Body of pancreas (tissue), 4 donors: ENCODE measurements around the gene OR8S1. TPM values are rescaled to one million over a fixed set of nuclear protein-coding genes. Genes with fewer than 3 reads are reported as not detected.
"Not testable (repeated sequence)": the region's sequence is repeated elsewhere in the genome, so short reads cannot be mapped to it uniquely, and the experiment has no call there.

Experiments used
- ATAC-seq: fragments of 150-250 bp; one replicate; pipeline ENCODE4 v1.9.1; 2016
- DNase-seq, 4 donors: peaks; one replicate each; pipeline ENCODE4 v3.0.0-alpha.2; 2019
- H3K27ac ChIP-seq, 4 donors: fragments of 200-600 bp; sonication (generic); 1 replicate in 3 of 4; 2 replicates in 1 of 4; pipeline versions ENCODE4 v1.5.1 to v1.6.1; 2016 to 2019; ENCODE audit warnings: mild to moderate bottlenecking in 1 of 4, mixed read lengths in 1 of 4, moderate library complexity in 1 of 4
- H3K27me3 ChIP-seq, 2 donors: fragments of 200-600 bp; sonication (generic); one replicate each; pipeline ENCODE4 v1.6.0; 2016; ENCODE audit warnings: mild to moderate bottlenecking in 1 of 2
- H3K36me3 ChIP-seq, 2 donors: fragments of 200-600 bp; sonication (generic); replicated peaks in 1 of 2; 2 replicates each; pipeline ENCODE4 v1.5.1; 2016; ENCODE audit warnings: low read depth in 2 of 2; ENCODE audit not compliant: insufficient read depth in 1 of 2
- H3K4me1 ChIP-seq: fragments of 200-600 bp; sonication (generic); one replicate; pipeline ENCODE4 v1.6.0; 2016
- H3K4me3 ChIP-seq, 2 donors: fragments of 200-600 bp; sonication (generic); 1 replicate in 1 of 2; 2 replicates in 1 of 2; pipeline ENCODE4 v1.5.1; 2016 to 2019
- H3K9me3 ChIP-seq, 3 donors: fragments of 200-600 bp; sonication (generic); 1 replicate in 2 of 3; 2 replicates in 1 of 3; pipeline ENCODE4 v1.5.1; 2016
- POLR2A ChIP-seq, 3 donors: fragments of 450-650 bp; IDR thresholded peaks; one replicate each; pipeline ENCODE4 v1.6.1; 2016; ENCODE audit warnings: antibody characterized with exemption in 3 of 3, mild to moderate bottlenecking in 2 of 3
- WGBS, 2 donors: methylation state at CpG; one replicate each; pipeline ENCODE4 v1.1.5; 2017; 5-methylcytosine and 5-hydroxymethylcytosine counted together
- intact Hi-C: fragments of 100-400 bp; cut with DNase I; formaldehyde crosslinking; loops from one replicate; pipeline ENCODE4 v1.15.1; 2023
- total RNA-seq, 2 donors: library from RNA; depleted of rRNA; stranded (reverse); fragments of >200 nt; gene quantifications; one replicate each; pipeline ENCODE4 v1.1.0, GENCODE V29; 2016
- TF ChIP-seq, protein P1 (sequence below), 7 experiments: fragments of 450-650 bp in 4 of 7; fragments of 200-600 bp in 3 of 7; sonication (generic) in 3 of 7; IDR thresholded peaks; one replicate each; pipeline ENCODE4 v1.5.1; 2016 to 2019; ENCODE audit warnings: antibody characterized with exemption in 7 of 7

The OR8S1 gene
- total RNA-seq, 2 donors from 2014 or later = not detected

DNA sequence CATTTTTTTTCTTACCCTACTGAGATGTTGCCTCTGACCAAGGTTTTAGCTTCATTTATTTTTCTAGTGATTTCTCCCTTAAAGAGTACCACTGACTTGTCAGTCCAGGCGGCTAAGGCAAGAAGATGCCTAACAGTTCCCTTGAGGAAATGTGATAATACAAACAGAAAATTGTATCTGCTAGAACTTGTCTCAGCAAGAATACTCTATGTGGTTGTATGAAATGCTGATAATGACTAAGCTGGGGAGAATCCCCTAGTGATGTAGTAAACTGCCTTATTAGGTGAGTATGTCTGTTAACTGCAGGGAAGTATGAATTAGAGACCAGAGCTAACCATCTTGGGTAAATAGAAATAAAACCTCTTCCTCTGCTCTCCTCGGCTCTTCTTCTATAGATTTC lies 36.4 kb upstream of the OR8S1 start:
- no peak for DNase-seq
- intact Hi-C loops = no loop called here
- Histone ChIP-seq H3K36me3 (no peaks in the 10 kb centered on the region), H3K4me3 (no peak overlapping the region), H3K27me3 (no peaks in the 10 kb centered on the region), H3K27ac (no peak overlapping the region), H3K9me3 (no peaks in the 10 kb centered on the region), H3K4me1 (no peaks in the 10 kb centered on the region)
- no peak for TF ChIP-seq POLR2A (IDR thresholded peaks at IDR 0.05)
- TF ChIP-seq, protein P1, sequence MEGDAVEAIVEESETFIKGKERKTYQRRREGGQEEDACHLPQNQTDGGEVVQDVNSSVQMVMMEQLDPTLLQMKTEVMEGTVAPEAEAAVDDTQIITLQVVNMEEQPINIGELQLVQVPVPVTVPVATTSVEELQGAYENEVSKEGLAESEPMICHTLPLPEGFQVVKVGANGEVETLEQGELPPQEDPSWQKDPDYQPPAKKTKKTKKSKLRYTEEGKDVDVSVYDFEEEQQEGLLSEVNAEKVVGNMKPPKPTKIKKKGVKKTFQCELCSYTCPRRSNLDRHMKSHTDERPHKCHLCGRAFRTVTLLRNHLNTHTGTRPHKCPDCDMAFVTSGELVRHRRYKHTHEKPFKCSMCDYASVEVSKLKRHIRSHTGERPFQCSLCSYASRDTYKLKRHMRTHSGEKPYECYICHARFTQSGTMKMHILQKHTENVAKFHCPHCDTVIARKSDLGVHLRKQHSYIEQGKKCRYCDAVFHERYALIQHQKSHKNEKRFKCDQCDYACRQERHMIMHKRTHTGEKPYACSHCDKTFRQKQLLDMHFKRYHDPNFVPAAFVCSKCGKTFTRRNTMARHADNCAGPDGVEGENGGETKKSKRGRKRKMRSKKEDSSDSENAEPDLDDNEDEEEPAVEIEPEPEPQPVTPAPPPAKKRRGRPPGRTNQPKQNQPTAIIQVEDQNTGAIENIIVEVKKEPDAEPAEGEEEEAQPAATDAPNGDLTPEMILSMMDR (IDR thresholded peaks at IDR 0.05) = no peak
- 65 to 71% methylated on average over 2 of the region's 2 CpGs for WGBS, 2 donors
- no peak for ATAC-seq

DNA sequence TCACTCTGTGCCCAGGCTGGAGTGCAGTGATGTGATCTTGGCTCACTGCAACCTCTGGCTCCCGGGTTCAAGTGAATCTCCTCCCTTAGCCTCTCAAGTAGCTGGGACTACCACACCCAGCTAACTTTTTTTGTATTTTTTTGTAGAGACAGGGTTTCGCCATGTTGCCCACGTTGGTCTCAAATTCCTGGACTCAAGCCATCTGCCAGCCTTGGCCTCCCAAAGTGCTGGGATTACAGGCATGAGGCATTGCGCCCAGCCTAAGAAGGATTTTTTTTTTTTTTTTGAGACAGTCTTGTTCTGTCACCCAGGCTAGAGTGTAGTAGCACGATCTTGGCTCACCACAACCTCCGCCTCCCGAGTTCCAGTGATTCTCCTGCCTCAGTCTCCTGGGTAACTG lies 36.0 kb upstream of the OR8S1 start:
- WGBS, 2 donors = 69 to 76% methylated on average over 7 of the region's 7 CpGs
- H3K4me3 ChIP-seq, H3K4me1 ChIP-seq, intact Hi-C loops, H3K27me3 ChIP-seq, ATAC-seq, H3K27ac ChIP-seq, DNase-seq, H3K36me3 ChIP-seq, H3K9me3 ChIP-seq: not testable (repeated sequence)

DNA sequence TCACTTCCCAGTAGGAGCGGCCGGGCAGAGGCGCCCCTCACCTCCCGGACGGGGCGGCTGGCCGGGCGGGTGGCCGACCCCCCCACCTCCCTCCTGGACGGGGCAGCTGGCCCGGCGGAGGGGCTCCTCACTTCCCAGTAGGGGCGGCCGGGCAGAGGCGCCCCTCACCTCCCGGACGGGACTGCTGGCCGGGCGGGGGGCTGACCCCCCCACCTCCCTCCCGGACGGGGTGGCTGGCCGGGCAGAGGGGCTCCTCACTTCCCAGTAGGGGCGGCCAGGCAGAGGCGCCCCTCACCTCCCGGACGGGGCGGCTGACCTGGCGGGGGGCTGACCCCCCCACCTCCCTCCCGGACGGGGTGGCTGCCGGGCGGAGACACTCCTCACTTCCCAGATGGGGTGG lies 25.2 kb upstream of the OR8S1 start:
- H3K36me3 ChIP-seq, intact Hi-C loops, H3K4me1 ChIP-seq, H3K4me3 ChIP-seq, H3K9me3 ChIP-seq, H3K27ac ChIP-seq, ATAC-seq, DNase-seq, H3K27me3 ChIP-seq: not testable (repeated sequence)
- WGBS, 2 donors = 85 to 93% methylated on average over 3 to 12 of the region's 32 CpGs

DNA sequence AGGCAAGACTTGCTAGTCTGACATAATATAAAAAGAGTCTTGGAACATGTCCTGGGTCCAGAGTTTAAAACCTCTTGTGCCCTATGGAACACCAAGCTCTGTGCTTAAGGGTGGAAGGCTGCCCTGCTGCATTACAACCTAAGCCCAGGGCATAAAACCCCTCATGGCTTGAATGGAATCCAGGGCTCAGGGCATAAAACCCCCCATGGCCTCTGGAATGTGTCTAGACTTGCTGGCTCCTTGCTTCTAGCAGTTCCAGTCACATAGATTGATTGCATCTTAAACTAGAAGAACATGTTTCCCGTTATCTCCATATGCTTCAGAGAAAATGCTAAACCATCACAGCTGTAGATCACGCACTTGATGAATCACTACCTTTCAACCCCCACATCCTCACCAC lies 18.6 kb upstream of the OR8S1 start:
- not testable (repeated sequence) for DNase-seq
- 26 to 38% methylated on average over 2 of the region's 2 CpGs for WGBS, 2 donors

DNA sequence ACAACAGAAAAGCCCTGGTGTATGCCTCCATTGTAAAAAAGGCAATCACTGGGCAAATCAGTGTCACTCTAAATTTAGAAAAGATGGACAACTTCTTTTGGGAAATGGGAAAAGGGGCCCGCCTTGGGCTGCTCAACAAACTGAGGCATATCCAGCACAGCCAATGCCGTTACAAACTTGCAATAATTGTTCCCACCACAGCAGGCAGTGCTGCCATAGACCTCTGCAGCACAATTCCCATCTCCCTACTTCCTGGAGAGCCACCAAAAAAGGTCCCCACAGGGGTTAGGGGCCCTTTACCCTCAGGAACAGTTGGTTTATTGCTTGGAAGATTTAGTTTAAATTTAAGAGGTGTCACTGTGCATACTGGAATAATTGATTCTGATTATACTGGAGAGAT lies 16.4 kb upstream of the OR8S1 start:
- H3K27me3 ChIP-seq = no peaks in the 10 kb centered on the region
- no peaks in the 10 kb centered on the region for H3K4me1 ChIP-seq
- intact Hi-C loops = no loop called here
- TF ChIP-seq, protein P1 (IDR thresholded peaks at IDR 0.05) = no peak
- TF ChIP-seq POLR2A (IDR thresholded peaks at IDR 0.05) = no peak
- no peak overlapping the region for H3K4me3 ChIP-seq
- no peak overlapping the region for H3K27ac ChIP-seq
- ATAC-seq (no peak), DNase-seq (no peak)
- H3K9me3 ChIP-seq = peaks cover 0 to 4% (median 0%) of the 10 kb centered on the region in 3 donors
- H3K36me3 ChIP-seq = no peaks in the 10 kb centered on the region
- 55% methylated on average over 2 of the region's 2 CpGs for WGBS, 2 donors

More for the DNA sequence above, 18.6 kb upstream of the OR8S1 start:
- H3K27me3 ChIP-seq, intact Hi-C loops, H3K4me3 ChIP-seq, H3K4me1 ChIP-seq, ATAC-seq, H3K36me3 ChIP-seq, H3K27ac ChIP-seq, H3K9me3 ChIP-seq: not testable (repeated sequence)

DNA sequence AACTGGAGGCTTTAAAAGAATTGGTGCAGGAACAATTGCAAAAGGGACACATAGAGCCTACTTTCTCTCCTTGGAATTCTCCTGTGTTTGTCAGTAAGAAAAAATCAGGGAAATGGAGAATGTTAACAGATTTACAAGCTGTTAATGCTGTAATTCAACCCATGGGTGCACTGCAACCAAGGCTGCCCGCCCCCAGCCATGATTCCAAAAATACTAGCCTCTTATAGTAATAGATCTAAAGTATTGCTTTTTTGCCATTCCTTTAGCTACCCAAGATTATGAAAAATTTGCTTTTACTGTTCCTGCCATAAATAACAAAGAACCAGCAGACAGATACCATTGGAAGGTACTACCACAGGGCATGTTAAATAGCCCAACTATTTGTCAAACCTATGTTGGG lies 15.3 kb upstream of the OR8S1 start:
- TF ChIP-seq POLR2A (IDR thresholded peaks at IDR 0.05) = no peak
- TF ChIP-seq, protein P1 (IDR thresholded peaks at IDR 0.05) = no peak
- no peaks in the 10 kb centered on the region for H3K27me3 ChIP-seq
- no peaks in the 10 kb centered on the region for H3K4me1 ChIP-seq
- intact Hi-C loops = no loop called here
- H3K4me3 ChIP-seq = no peak overlapping the region
- no peak overlapping the region for H3K27ac ChIP-seq
- H3K36me3 ChIP-seq = no peaks in the 10 kb centered on the region
- WGBS, 2 donors = 29 to 37% methylated on average over 1 of the region's 1 CpG
- DNase-seq (no peak), ATAC-seq (no peak)
- H3K9me3 ChIP-seq = peaks cover 0 to 4% (median 0%) of the 10 kb centered on the region in 3 donors
